Measurements from ENCODE around the gene MITF.

MITF gene

DNA sequence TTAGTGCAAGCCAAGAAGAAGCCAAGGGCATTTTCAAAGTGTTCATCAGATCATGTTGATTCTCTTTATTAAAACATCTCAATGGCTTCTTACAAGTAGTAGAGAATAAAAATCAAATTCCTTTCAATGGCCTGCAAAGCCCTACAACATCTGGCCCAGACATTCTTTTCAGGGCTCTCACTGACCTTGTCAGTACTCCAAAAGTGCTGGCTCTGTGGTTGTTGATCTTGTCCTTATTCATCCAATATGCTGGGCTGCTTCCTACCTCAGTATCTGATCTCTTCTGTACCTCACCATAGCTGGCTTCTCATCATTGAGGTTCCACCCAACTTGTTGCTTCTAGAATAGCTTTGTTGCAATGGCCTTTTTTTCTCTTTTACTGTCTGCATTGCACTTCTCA is 186.2 kb downstream of the MITF start:
- no peak for DNase-seq

- DNase-seq = no peak
These were observed 187.1 kb downstream of the MITF start for GRCh38 chr3:69926385-69926784.

DNA sequence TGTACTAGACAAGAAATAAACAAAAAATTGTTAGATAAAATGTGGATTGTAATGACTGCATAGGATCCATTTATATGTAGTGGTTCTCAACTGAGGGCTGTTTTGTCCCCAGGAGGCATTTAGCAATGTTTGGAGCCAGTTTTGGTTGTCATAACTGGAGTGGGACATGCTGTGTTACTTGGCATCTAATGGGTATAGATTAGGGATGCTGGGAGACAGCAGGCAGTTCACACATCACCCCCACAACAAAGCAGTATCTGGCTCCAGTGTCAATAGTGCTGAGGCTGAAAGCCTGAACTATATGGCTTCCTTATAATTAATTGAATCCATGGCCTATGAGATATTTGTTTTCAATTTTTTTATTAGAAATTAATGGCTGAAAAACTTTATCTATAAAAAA is 188.3 kb downstream of the MITF start:
- no peak for DNase-seq

GRCh38 chr3:69929019-69929418 is 189.8 kb downstream of the MITF start:
- no peak for DNase-seq

DNA sequence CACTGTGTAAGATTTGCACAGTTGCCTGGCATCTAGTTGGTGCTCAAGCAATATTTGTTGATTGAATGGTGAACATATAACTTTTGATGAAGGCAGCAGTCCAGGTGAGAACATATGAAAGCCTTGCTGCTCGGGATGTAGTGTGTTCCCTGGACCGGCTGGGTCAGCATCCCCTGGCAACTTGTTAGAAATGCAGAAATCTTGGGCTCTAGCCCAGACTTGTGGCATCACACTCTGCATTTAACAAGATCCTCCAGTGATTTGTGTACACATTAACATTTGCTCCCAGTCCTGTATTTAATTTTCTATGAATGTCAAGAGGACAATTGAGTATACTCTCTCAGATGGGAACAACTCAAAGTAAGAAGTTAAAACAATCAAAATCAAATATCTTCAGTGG is 191.3 kb downstream of the MITF start:
- DNase-seq = no peak

GRCh38 chr3:69932087-69932486 is 192.8 kb downstream of the MITF start:
- no peak for DNase-seq

GRCh38 chr3:69932501-69932900 is 193.2 kb downstream of the MITF start:
- DNase-seq = no peak

DNA sequence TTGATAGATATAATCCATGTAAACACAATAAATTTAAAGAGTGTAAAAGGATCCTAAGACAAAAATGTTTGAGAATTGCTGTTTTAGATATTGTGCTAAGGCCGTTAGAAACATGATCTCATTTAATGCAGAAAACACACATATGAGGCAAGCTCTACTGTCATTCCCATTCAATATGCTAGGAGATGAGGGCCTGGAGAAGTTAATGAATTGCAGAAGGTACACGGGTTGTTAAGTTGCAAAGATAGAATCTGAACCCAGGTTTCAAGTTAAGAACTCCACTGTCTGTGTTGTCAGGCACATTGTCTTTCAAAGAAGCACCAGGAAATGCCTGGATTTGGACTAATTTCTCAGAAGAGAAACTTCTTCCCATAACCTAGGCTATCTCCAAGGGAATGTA is 195.1 kb downstream of the MITF start:
- no peak for DNase-seq

DNA sequence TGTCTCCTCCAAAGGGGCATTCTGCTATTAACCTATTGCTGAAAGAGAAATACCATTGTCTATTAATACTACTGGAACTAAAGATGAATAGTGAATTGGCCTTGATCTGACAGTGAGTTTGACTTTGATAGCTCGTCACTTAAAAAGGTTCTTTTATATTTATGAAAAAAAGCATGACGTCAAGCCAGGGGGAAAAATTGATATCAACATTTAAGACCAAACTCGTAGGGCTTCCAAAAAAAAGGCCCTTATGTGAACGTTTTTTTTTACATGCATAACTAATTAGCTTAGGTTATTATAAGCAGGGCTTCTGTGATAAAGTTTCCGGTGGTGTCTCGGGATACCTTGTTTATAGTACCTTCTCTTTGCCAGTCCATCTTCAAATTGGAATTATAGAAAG is 197.0 kb downstream of the MITF start:
- DNase-seq = no peak

- DNase-seq = no peak
These were observed 198.8 kb downstream of the MITF start for GRCh38 chr3:69938061-69938460.

- DNase-seq = no peak
These were observed 199.7 kb downstream of the MITF start for GRCh38 chr3:69938931-69939330.

- DNase-seq = no peak
These were observed 201.8 kb downstream of the MITF start for GRCh38 chr3:69941037-69941436.

- DNase-seq = no peak
These were observed 202.3 kb downstream of the MITF start for GRCh38 chr3:69941439-69942176.

DNA sequence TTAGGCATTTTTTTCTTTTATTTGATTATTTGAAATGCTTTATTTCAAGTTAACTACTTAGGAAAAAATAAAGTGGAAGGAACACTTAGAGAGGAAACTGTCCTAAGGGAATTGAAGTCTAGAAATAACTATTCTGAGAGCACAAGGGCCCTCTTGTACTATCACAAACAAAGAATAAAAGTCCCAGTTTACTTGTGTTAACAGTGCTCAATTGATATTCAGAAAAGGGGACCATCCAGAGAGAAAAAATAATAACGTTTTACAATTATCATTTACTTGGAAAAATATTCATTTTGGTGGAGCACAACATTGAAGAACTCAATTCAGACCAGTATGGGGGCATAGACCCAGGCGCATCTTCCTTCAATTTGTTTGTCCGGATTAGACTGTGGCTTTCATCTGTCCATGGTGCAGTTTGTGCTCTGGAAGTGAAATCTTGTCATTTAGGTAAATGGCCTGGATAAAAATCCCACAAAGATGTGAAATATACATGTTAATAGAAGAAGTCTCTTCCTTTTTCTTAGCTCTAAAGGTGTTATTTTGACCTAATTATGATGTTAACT is 205.7 kb downstream of the MITF start:
- no peak for DNase-seq

- no peak for DNase-seq
These were observed 209.1 kb downstream of the MITF start for GRCh38 chr3:69948246-69948862.

- DNase-seq = no peak
These were observed 212.4 kb downstream of the MITF start for GRCh38 chr3:69951616-69952015.

GRCh38 chr3:69959581-69959980 is 220.3 kb downstream of the MITF start:
- DNase-seq = no peak

DNA sequence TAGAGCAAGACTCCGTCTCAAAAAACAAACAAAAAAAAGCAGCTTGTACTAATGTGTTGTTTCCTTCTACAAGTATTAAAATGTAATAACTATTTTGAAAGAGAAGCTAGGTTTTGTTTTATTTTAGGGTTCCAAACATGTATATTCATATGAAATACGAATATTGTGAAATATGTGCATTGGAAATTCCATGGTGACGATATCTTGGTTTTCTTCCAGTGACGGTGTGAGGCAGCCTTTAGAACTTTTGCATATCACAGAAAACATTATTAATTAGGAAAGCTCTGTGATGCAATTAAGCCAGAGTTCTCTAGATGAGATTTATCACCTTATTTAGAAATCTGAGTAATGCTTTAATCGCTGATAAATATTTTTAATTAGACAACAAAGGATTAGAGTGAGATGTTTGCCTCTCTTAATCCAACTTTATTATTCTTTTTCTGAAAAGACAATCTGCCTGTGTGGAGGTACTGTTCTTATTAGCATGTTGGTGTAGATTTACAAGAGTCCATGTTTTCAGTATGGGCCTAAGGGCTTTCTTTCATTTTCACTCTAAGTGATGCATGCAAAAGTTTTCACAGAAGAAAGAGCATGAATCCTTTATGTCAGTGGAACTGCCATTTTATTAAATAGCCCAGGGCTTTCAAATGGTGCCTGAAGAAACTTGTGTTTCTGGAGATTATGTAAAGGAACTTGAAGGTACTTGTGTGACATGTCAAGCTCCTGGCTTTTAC is 222.6 kb downstream of the MITF start:
- no peak for DNase-seq

DNA sequence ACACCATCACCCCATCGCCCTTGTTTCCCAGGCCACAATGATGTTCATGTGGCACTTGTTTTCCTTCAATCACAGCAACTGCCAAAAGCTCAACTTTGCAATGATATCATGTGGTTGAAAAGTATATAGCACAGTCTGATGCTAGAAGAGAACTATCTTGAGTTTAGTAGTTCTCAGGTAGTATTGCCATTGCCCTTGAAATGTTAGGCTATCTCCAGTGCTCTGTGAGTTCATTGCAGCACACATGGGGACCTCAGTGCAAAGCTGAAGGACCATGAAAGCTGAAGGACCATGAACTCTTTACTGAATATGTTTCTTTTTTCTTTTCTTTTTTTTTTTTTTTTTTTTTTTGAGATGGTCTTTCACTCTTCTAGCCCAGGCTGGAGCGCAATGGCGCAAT is 224.4 kb downstream of the MITF start:
- DNase-seq = no peak

DNA sequence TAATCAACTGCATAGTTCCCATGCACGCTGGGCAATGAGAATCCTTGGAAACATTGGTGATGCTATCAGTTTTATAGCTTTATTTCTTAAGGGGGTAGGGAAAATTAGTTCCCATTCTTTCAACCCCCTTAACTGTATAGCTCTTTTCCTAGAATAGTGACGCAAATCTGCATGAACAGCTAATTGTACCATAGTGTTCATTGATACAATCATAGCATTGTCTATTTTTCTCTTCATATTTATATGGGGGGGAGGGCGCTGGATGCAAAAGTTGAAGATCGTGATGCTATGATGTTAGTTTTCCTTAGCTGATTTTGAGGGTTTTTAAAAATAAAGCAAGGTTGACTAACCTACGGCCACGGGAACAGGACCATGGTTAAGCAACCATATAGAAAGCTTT is 227.9 kb downstream of the MITF start:
- no peak for DNase-seq

DNA sequence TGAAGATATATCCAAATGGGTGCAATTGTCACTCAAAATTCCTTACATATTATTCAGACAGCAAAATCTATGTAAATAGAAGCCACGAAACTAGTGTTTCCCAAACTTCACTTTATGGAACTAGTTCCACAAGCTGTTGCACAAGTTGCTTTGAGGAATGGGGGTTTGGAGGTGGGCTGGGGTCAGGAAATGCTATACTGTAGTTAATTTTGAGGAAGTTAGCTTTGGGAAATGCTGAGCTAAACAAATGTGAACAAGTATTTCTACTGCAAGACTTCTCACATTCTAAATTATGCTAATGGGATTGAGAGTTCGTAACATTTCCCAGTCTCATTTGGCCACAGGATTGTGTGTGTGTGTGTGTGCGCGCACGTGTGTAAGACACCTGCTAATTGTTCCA is 231.6 kb downstream of the MITF start:
- DNase-seq = no peak

DNA sequence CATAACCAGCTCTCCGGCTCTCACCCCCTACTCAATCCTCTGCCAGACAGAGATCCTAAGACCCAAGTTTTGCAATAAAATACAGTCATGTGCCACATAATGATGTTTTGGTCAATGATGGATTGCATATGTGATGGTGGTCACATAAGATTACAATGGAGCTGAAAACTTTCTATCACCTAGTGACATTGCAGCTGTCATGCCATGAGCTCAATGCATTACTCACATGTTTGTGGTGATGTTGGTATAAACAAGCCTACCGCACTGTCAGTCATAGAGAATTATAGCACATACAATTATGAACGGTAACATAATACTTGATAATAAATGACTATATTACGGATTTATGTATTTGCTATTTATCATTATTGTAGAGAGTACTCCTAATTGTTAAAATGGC is 233.4 kb downstream of the MITF start:
- no peak for DNase-seq

DNA sequence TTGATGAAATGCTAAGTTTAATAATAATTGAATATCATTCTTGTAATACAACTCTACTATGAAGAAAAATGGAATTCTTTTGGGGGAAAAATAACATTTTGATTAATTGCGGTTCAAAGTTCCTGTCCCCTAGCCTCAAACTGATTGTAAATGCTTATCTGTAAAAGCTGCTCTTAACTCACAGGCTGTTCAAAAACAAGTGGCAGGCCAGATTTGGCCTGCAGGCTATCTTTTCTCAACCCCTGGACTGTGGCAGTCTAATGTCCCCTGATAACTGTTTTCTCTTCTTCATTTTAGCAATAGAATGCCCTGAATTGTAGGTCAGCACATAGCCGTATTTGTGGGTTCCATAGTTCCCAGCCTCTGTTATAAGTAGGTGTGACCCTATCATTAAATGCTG is 236.8 kb downstream of the MITF start:
- DNase-seq = no peak
